DND-41 (cell line): Measurements from ENCODE around the gene TXNL4B.

ENCODE experiments used
- CTCF ChIP-seq: IDR thresholded peaks from 2 replicates; pipeline ENCODE4 v1.5.1; 2012; ENCODE audit warnings: borderline replicate concordance, low read length, moderate library complexity, mild to moderate bottlenecking; ENCODE audit not compliant: poor library complexity, severe bottlenecking; ENCODE audit errors: extremely low read depth
- EZH2 ChIP-seq: IDR thresholded peaks from 3 replicates; pipeline ENCODE4 v1.6.1; 2012; ENCODE audit warnings: borderline replicate concordance, low read depth, mild to moderate bottlenecking, moderate library complexity, low read length, inconsistent platforms; ENCODE audit not compliant: severe bottlenecking

GRCh38 chr16:72131036-72131435, 37.6 kb upstream of the TXNL4B start:
- TF ChIP-seq CTCF, result no peak
- TF ChIP-seq EZH2, result no peak
